ENCODE results near the gene C11orf21.

Gene C11orf21

GRCh38 chr11:2301631-2302305 lies at the start of gene C11orf21, which contains the start of gene TSPAN32:
Gene C11orf21, minus strand, starts transcription at chr11:2301918. Its CDS starts 110 bp downstream, at chr11:2301808.
Gene TSPAN32, plus strand, starts transcription at chr11:2302013. Its CDS starts 137 bp downstream, at chr11:2302150.
- no peak for DNase-seq (ENCODE audit: low spot score)
- in situ Hi-C loops (cut with MboI; ENCODE audit: low sequenced_read_pairs, unreplicated experiment): no loop called here
- no peak for TF ChIP-seq CTCF (IDR thresholded peaks at IDR 0.05; ENCODE audit: borderline replicate concordance, control extremely low read depth, extremely low read depth, insufficient read depth, missing control alignments)

DNA sequence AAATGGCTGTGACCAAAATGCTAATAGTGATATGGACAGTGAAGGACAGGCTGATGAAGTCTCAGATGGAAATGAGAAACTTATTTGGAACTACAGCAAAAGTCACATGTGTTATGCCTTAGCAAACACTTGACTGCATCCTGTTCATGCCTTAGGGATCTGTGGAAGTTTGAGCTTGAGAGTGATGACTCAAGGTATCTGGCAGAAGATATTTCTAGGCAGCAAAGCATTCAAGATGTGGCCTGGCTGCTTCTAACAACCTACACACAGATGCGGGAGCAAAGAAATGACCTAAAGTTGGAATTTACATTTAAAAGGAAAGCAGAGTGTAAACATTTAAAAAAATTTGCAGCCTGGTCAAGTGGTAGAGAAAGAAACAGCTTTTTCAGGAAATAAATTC lies 47.3 kb upstream of the C11orf21 start:
- in situ Hi-C loops (cut with MboI; ENCODE audit: low sequenced_read_pairs, unreplicated experiment): no loop called here
- no peak for TF ChIP-seq CTCF (IDR thresholded peaks at IDR 0.05; ENCODE audit: borderline replicate concordance, control extremely low read depth, extremely low read depth, insufficient read depth, missing control alignments)
- DNase-seq (ENCODE audit: low spot score): no peak

GRCh38 chr11:2347308-2347830 lies 45.7 kb upstream of the C11orf21 start:
- in situ Hi-C loops (cut with MboI; ENCODE audit: low sequenced_read_pairs, unreplicated experiment): no loop called here
- no peak for DNase-seq (ENCODE audit: low spot score)
- TF ChIP-seq CTCF (IDR thresholded peaks at IDR 0.05; ENCODE audit: borderline replicate concordance, control extremely low read depth, extremely low read depth, insufficient read depth, missing control alignments): no peak

- in situ Hi-C loops (cut with MboI; ENCODE audit: low sequenced_read_pairs, unreplicated experiment): no loop called here
- no peak for DNase-seq (ENCODE audit: low spot score)
- no peak for TF ChIP-seq CTCF (IDR thresholded peaks at IDR 0.05; ENCODE audit: borderline replicate concordance, control extremely low read depth, extremely low read depth, insufficient read depth, missing control alignments)
These were observed 45.0 kb upstream of the C11orf21 start for GRCh38 chr11:2346586-2347307.

GRCh38 chr11:2346014-2346413 lies 44.3 kb upstream of the C11orf21 start:
- TF ChIP-seq CTCF (IDR thresholded peaks at IDR 0.05; ENCODE audit: borderline replicate concordance, control extremely low read depth, extremely low read depth, insufficient read depth, missing control alignments): no peak
- in situ Hi-C loops (cut with MboI; ENCODE audit: low sequenced_read_pairs, unreplicated experiment): no loop called here
- DNase-seq (ENCODE audit: low spot score): no peak

DNA sequence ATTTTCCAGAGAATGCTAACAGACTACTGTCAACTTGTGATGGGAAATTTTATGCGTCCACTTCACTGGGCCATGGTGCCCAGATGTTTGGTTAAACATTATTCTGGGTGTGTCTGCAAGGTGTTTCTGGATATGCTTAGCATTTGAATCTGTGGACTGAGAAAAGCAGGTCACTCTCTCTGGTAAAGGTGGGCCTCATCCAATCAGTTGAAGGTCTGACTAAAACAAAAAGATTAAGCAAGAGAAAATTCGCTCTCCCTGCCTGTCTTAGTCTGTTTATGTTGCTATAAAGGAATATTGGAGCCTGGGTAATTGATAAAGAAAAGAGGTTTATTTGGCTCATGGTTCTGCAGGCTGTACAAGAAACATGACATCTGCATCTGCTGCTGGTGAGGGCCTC lies 43.3 kb upstream of the C11orf21 start:
- TF ChIP-seq CTCF (IDR thresholded peaks at IDR 0.05; ENCODE audit: borderline replicate concordance, control extremely low read depth, extremely low read depth, insufficient read depth, missing control alignments): no peak
- DNase-seq (ENCODE audit: low spot score): no peak
- in situ Hi-C loops (cut with MboI; ENCODE audit: low sequenced_read_pairs, unreplicated experiment): no loop called here
